ENCODE data around the gene CCDC83. TPM values are rescaled to one million over a fixed set of nuclear protein-coding genes. Genes with fewer than 3 reads are reported as not detected.
A peak's percentile ranks its signal among the peaks of the same experiment; 100 is the strongest.

CCDC83 gene
- total RNA-seq, 1 experiment from 2014 or later = not detected

GRCh38 chr11:85863855-85864254 is 8.7 kb downstream of the CCDC83 start:
- Mint-ChIP-seq H3K27ac (ENCODE audit: unreplicated experiment) (no peak overlapping the region), H3K36me3 (ENCODE audit: insufficient read depth, unreplicated experiment) (no peaks in the 10 kb centered on the region), H3K4me3 (ENCODE audit: unreplicated experiment) (no peak overlapping the region), H3K4me1 (ENCODE audit: low read depth, unreplicated experiment) (peaks cover 29% of the 10 kb centered on the region), H3K9me3 (ENCODE audit: unreplicated experiment) (peaks cover 8% of the 10 kb centered on the region), H3K27me3 (ENCODE audit: insufficient read depth, unreplicated experiment) (no peaks in the 10 kb centered on the region)
- H3K9me3 ChIP-seq = no peaks in the 10 kb centered on the region
- H3K27me3 ChIP-seq (replicated peaks; ENCODE audit: control insufficient read depth, insufficient read depth, low read length) = no peaks in the 10 kb centered on the region
- ChIA-PET POLR2A (interaction anchor here (1.7 kb wide), 1 partner anchor 9 kb away, joined by 4 read pairs; the partner anchor contains the start of gene CCDC83), CTCF (interaction anchor here (0.7 to 2.5 kb wide), 4 partner anchors 9 to 381 kb away, joined by 3 to 24 read pairs (median 4); partner anchors contain the start of gene CCDC83)
- H3K4me1 ChIP-seq = peaks cover 23% of the 10 kb centered on the region
- no TSS peak for BruUV-seq (replicated peaks)
- no peak overlapping the region for H3K4me3 ChIP-seq (ENCODE audit: low read depth, low read length)
- intact Hi-C loops (cut with micrococcal nuclease; ENCODE audit: unreplicated experiment) = loop anchor here (2.0 kb wide), 1 partner anchor 67 kb away; no protein-coding TSS in a partner anchor
- no peaks in the 10 kb centered on the region for H3K36me3 ChIP-seq (ENCODE audit: control insufficient read depth, insufficient read depth, low read length)
- TF ChIP-seq CTCF (IDR thresholded peaks at IDR 0.05; ENCODE audit: insufficient read depth in 1 of 2, low read depth in 1 of 2, low read length in 1 of 2, severe bottlenecking in 1 of 2, unreplicated experiment in 1 of 2) = no peak
- DNase-seq = peak in 1 of 2 experiments; percentile 36

GRCh38 chr11:85866137-85866827 is 11.1 kb downstream of the CCDC83 start:
- Histone ChIP-seq H3K36me3 (ENCODE audit: control insufficient read depth, insufficient read depth, low read length) (no peaks in the 10 kb centered on the region), H3K4me3 (ENCODE audit: low read depth, low read length) (no peak overlapping the region), H3K9me3 (no peaks in the 10 kb centered on the region), H3K27me3 (replicated peaks; ENCODE audit: control insufficient read depth, insufficient read depth, low read length) (no peaks in the 10 kb centered on the region), H3K4me1 (peaks cover 23% of the 10 kb centered on the region)
- DNase-seq = no peak
- no TSS peak for BruUV-seq (replicated peaks)
- POLR2A ChIA-PET = interaction anchor here (0.5 kb wide), 1 partner anchor 53 kb away, joined by 3 read pairs; no protein-coding TSS in a partner anchor
- CTCF ChIA-PET = no interaction called here
- intact Hi-C loops (cut with micrococcal nuclease; ENCODE audit: unreplicated experiment) = no loop called here
- H3K27me3 Mint-ChIP-seq (ENCODE audit: insufficient read depth, unreplicated experiment) = no peaks in the 10 kb centered on the region
- H3K4me3 Mint-ChIP-seq (ENCODE audit: unreplicated experiment) = no peak overlapping the region
- no peaks in the 10 kb centered on the region for H3K36me3 Mint-ChIP-seq (ENCODE audit: insufficient read depth, unreplicated experiment)
- peaks cover 29% of the 10 kb centered on the region for H3K4me1 Mint-ChIP-seq (ENCODE audit: low read depth, unreplicated experiment)
- H3K27ac Mint-ChIP-seq (ENCODE audit: unreplicated experiment) = no peak overlapping the region
- TF ChIP-seq CTCF (IDR thresholded peaks at IDR 0.05; ENCODE audit: insufficient read depth in 1 of 2, low read depth in 1 of 2, low read length in 1 of 2, severe bottlenecking in 1 of 2, unreplicated experiment in 1 of 2) = no peak
- H3K9me3 Mint-ChIP-seq (ENCODE audit: unreplicated experiment) = no peaks in the 10 kb centered on the region

- Histone ChIP-seq H3K9me3 (no peaks in the 10 kb centered on the region), H3K36me3 (ENCODE audit: control insufficient read depth, insufficient read depth, low read length) (no peaks in the 10 kb centered on the region), H3K27me3 (replicated peaks; ENCODE audit: control insufficient read depth, insufficient read depth, low read length) (no peaks in the 10 kb centered on the region), H3K4me1 (peaks cover 23% of the 10 kb centered on the region), H3K4me3 (ENCODE audit: low read depth, low read length) (no peak overlapping the region)
- H3K36me3 Mint-ChIP-seq (ENCODE audit: insufficient read depth, unreplicated experiment) = no peaks in the 10 kb centered on the region
- no TSS peak for BruUV-seq (replicated peaks)
- no peak for DNase-seq
- no peak overlapping the region for H3K4me3 Mint-ChIP-seq (ENCODE audit: unreplicated experiment)
- H3K27me3 Mint-ChIP-seq (ENCODE audit: insufficient read depth, unreplicated experiment) = no peaks in the 10 kb centered on the region
- TF ChIP-seq CTCF (IDR thresholded peaks at IDR 0.05; ENCODE audit: insufficient read depth in 1 of 2, low read depth in 1 of 2, low read length in 1 of 2, severe bottlenecking in 1 of 2, unreplicated experiment in 1 of 2) = no peak
- H3K27ac Mint-ChIP-seq (ENCODE audit: unreplicated experiment) = no peak overlapping the region
- no peaks in the 10 kb centered on the region for H3K9me3 Mint-ChIP-seq (ENCODE audit: unreplicated experiment)
- ChIA-PET CTCF (no interaction called here), POLR2A (interaction anchor here (0.6 kb wide), 1 partner anchor 479 kb away, joined by 3 read pairs; no protein-coding TSS in a partner anchor)
- peaks cover 29% of the 10 kb centered on the region for H3K4me1 Mint-ChIP-seq (ENCODE audit: low read depth, unreplicated experiment)
- intact Hi-C loops (cut with micrococcal nuclease; ENCODE audit: unreplicated experiment) = no loop called here
Measured at GRCh38 chr11:85867751-85868150, 12.6 kb downstream of the CCDC83 start.

All from Caco-2 (cell line).